Esophagus squamous epithelium (tissue), 4 donors: ENCODE measurements around the gene CASP3.

Experiments
- POLR2A ChIP-seq, 4 donors: fragments of 450-650 bp; IDR thresholded peaks; one replicate each; pipeline ENCODE4 v1.6.1; 2017; ENCODE audit warnings: antibody characterized with exemption in 4 of 4, mild to moderate bottlenecking in 4 of 4, moderate library complexity in 3 of 4
- TF ChIP-seq, protein P1 (sequence below), 6 experiments: fragments of 450-650 bp in 4 of 6; fragments of 200-600 bp in 2 of 6; sonication (generic) in 2 of 6; IDR thresholded peaks; one replicate each; pipeline ENCODE4 v1.5.1; 2016 to 2019; ENCODE audit warnings: antibody characterized with exemption in 6 of 6, mild to moderate bottlenecking in 4 of 6, moderate library complexity in 4 of 6

GRCh38 chr4:184614509-184614908 is 34.7 kb downstream of the CASP3 start:
- TF ChIP-seq, protein P1, sequence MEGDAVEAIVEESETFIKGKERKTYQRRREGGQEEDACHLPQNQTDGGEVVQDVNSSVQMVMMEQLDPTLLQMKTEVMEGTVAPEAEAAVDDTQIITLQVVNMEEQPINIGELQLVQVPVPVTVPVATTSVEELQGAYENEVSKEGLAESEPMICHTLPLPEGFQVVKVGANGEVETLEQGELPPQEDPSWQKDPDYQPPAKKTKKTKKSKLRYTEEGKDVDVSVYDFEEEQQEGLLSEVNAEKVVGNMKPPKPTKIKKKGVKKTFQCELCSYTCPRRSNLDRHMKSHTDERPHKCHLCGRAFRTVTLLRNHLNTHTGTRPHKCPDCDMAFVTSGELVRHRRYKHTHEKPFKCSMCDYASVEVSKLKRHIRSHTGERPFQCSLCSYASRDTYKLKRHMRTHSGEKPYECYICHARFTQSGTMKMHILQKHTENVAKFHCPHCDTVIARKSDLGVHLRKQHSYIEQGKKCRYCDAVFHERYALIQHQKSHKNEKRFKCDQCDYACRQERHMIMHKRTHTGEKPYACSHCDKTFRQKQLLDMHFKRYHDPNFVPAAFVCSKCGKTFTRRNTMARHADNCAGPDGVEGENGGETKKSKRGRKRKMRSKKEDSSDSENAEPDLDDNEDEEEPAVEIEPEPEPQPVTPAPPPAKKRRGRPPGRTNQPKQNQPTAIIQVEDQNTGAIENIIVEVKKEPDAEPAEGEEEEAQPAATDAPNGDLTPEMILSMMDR (IDR thresholded peaks at IDR 0.05) = no peak
- TF ChIP-seq POLR2A (IDR thresholded peaks at IDR 0.05) = no peak
